ENCODE measurements around the gene CTAGE4.

DNA sequence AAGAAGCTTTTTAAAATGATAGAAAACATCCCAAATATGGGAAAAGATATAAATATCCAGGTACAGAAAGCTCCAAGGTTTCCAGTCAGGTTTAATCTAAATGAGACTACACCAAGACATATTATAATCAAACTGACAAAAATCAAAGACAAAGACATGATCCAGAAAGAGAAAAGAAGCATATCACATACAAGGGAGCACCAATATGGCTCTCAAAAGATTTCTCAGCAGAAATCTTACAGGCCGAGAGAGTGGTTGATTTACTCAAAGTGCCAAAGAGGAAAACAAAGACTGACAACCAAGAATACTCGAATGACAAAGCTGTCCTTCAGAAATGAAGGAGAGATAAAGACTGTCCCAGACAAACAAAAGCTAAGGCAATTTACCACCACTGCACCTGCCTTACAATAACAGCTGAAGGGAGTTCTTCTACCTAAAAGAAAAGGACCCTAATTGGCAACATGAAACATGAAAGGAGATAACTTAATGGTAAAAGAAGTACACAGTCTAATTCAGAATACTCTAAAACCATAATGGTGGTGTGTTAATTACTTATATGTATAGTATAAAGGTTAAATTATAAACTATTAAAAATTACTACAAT lies 34.9 kb upstream of the CTAGE4 start:
- no peak for TF ChIP-seq TCF7L2 (IDR thresholded peaks at IDR 0.05; ENCODE audit: low read depth, low read length)
- TF ChIP-seq MTA2 (IDR thresholded peaks at IDR 0.05; ENCODE audit: low read depth) = no peak
- no peak for TF ChIP-seq USF2 (CRISPR knock-in tag; IDR thresholded peaks at IDR 0.05)
- no peak for TF ChIP-seq CTCF (IDR thresholded peaks at IDR 0.05 in 2 of 3, conservative IDR thresholded peaks at IDR 0.05 in 1 of 3; ENCODE audit: insufficient read depth in 2 of 3, low read depth in 1 of 3, low read length in 3 of 3)
- no peak for TF ChIP-seq ARID2 (IDR thresholded peaks at IDR 0.05)
- no peak for TF ChIP-seq KDM1A (IDR thresholded peaks at IDR 0.05)
- no peak for TF ChIP-seq ILF3 (IDR thresholded peaks at IDR 0.05; ENCODE audit: borderline replicate concordance)
- no peak for TF ChIP-seq RAD51 (IDR thresholded peaks at IDR 0.05; ENCODE audit: borderline replicate concordance, low read depth)
- no peak for TF ChIP-seq HNRNPH1 (optimal IDR thresholded peaks at IDR 0.05; ENCODE audit: low read depth, low read length)
- no peak for TF ChIP-seq JUND (IDR thresholded peaks at IDR 0.05; ENCODE audit: borderline replicate concordance, low read depth, low read length)
- TF ChIP-seq JUND (tag; IDR thresholded peaks at IDR 0.05; ENCODE audit: borderline replicate concordance, low read depth, low read length) = no peak
- TF ChIP-seq, protein P1, sequence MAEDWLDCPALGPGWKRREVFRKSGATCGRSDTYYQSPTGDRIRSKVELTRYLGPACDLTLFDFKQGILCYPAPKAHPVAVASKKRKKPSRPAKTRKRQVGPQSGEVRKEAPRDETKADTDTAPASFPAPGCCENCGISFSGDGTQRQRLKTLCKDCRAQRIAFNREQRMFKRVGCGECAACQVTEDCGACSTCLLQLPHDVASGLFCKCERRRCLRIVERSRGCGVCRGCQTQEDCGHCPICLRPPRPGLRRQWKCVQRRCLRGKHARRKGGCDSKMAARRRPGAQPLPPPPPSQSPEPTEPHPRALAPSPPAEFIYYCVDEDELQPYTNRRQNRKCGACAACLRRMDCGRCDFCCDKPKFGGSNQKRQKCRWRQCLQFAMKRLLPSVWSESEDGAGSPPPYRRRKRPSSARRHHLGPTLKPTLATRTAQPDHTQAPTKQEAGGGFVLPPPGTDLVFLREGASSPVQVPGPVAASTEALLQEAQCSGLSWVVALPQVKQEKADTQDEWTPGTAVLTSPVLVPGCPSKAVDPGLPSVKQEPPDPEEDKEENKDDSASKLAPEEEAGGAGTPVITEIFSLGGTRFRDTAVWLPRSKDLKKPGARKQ (CRISPR knock-in tag; IDR thresholded peaks at IDR 0.05) = no peak

Data from K562 (cell line).